Measurements from ENCODE around the gene PTGFRN.

The PTGFRN gene

GRCh38 chr1:116907351-116907750 lies 2.4 kb upstream of the PTGFRN start:
- Histone ChIP-seq H3K27ac (ENCODE audit: low read depth, low read length, severe bottlenecking) (no peak overlapping the region), H3K9me3 (ENCODE audit: control insufficient read depth, low read length) (no peaks in the 10 kb centered on the region), H3K4me3 (ENCODE audit: extremely low read depth, insufficient read depth, low read length, poor library complexity, severe bottlenecking) (no peak overlapping the region), H3K4me1 (ENCODE audit: control insufficient read depth, insufficient read depth, low read length, poor library complexity, severe bottlenecking) (no peaks in the 10 kb centered on the region), H3K36me3 (ENCODE audit: control insufficient read depth, insufficient read depth, low read length) (no peaks in the 10 kb centered on the region)
- 93 to 94% methylated on average over 3 of the region's 3 CpGs for WGBS, 2 experiments (ENCODE audit: insufficient coverage in 2 of 2)

- Histone ChIP-seq H3K36me3 (ENCODE audit: control insufficient read depth, insufficient read depth, low read length) (peaks cover 6% of the 10 kb centered on the region), H3K4me1 (ENCODE audit: control insufficient read depth, insufficient read depth, low read length, poor library complexity, severe bottlenecking) (no peaks in the 10 kb centered on the region), H3K27ac (ENCODE audit: low read depth, low read length, severe bottlenecking) (no peak overlapping the region), H3K4me3 (ENCODE audit: extremely low read depth, insufficient read depth, low read length, poor library complexity, severe bottlenecking) (no peak overlapping the region), H3K9me3 (ENCODE audit: control insufficient read depth, low read length) (no peaks in the 10 kb centered on the region)
- 90 to 98% methylated on average over 5 to 8 of the region's 9 CpGs for WGBS, 2 experiments (ENCODE audit: insufficient coverage in 2 of 2)
Observed at GRCh38 chr1:116908266-116908665, 1.4 kb upstream of the PTGFRN start.

DNA sequence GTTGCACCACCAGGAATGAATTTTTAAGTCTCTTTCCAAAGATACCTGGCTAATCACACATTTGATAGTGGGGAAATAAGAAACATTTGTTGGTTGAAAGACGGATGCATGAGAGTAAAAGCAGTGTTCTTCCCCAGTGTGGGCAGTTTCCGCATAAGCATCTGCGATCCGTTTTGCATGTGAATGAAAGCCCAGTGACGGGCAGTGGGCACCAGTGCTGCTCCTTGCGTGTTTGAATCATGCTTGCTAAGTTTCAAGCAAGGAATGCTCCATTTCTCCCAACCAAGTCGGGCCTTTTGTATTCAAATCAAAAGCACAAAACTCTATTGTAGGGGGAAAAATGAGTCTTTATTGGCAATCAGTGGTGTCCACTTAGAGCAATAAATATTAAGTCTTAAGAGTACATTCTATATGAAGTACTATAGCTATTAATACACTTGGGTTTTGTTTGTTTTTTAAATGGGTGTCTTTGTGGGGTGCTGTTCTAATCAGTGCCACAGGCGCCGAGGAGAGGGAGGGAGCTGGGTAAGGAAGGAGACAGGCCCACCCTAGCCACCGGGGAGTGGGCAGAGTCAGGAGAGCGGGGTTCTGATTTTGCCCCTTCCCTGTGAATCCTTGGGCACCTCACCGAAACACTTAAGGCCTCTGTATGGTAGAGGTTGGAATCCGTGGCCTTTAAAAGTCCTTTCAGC lies 750 bp upstream of the PTGFRN start:
- Histone ChIP-seq H3K27ac (ENCODE audit: low read depth, low read length, severe bottlenecking) (no peak overlapping the region), H3K4me1 (ENCODE audit: control insufficient read depth, insufficient read depth, low read length, poor library complexity, severe bottlenecking) (no peaks in the 10 kb centered on the region), H3K9me3 (ENCODE audit: control insufficient read depth, low read length) (no peaks in the 10 kb centered on the region), H3K36me3 (ENCODE audit: control insufficient read depth, insufficient read depth, low read length) (peaks cover 6% of the 10 kb centered on the region), H3K4me3 (ENCODE audit: extremely low read depth, insufficient read depth, low read length, poor library complexity, severe bottlenecking) (peak overlapping the region; percentile 62)
- 35 to 50% methylated on average over 10 to 12 of the region's 13 CpGs for WGBS, 2 experiments (ENCODE audit: insufficient coverage in 2 of 2)

- peaks cover 4% of the 10 kb centered on the region for H3K4me1 ChIP-seq (ENCODE audit: control insufficient read depth, insufficient read depth, low read length, poor library complexity, severe bottlenecking)
- WGBS, 2 experiments (ENCODE audit: insufficient coverage in 2 of 2) = 1% methylated on average over 50 to 52 of the region's 64 CpGs
- peaks cover 6% of the 10 kb centered on the region for H3K36me3 ChIP-seq (ENCODE audit: control insufficient read depth, insufficient read depth, low read length)
- no peak overlapping the region for H3K27ac ChIP-seq (ENCODE audit: low read depth, low read length, severe bottlenecking)
- peak overlapping the region; percentile 62 for H3K4me3 ChIP-seq (ENCODE audit: extremely low read depth, insufficient read depth, low read length, poor library complexity, severe bottlenecking)
- H3K9me3 ChIP-seq (ENCODE audit: control insufficient read depth, low read length) = no peaks in the 10 kb centered on the region
Observed at GRCh38 chr1:116910379-116911187, 867 bp downstream of the PTGFRN start.

DNA sequence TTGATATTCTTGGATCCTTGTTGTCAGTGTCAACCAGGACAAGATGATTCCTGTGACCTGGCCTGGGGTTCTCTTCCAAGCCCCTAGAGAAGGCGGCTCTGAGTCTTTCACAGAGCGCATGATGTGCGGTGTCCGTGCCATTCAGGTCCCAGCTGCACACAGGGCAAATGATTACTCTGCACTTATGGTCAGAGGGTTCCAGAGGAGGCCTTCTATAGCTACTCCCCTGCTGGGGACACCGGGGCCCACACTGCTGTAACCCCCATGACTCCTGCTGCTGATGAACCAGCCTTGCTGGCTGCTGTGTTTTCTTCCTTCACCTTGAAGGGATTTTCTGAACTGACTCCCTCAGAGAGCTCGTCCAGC lies 1.5 kb downstream of the PTGFRN start:
- no peak overlapping the region for H3K27ac ChIP-seq (ENCODE audit: low read depth, low read length, severe bottlenecking)
- peak overlapping the region; percentile 62 for H3K4me3 ChIP-seq (ENCODE audit: extremely low read depth, insufficient read depth, low read length, poor library complexity, severe bottlenecking)
- WGBS, 2 experiments (ENCODE audit: insufficient coverage in 2 of 2) = 40 to 54% methylated on average over 6 of the region's 6 CpGs
- H3K4me1 ChIP-seq (ENCODE audit: control insufficient read depth, insufficient read depth, low read length, poor library complexity, severe bottlenecking) = peaks cover 5% of the 10 kb centered on the region
- no peaks in the 10 kb centered on the region for H3K9me3 ChIP-seq (ENCODE audit: control insufficient read depth, low read length)
- H3K36me3 ChIP-seq (ENCODE audit: control insufficient read depth, insufficient read depth, low read length) = peaks cover 6% of the 10 kb centered on the region

- peaks cover 6% of the 10 kb centered on the region for H3K36me3 ChIP-seq (ENCODE audit: control insufficient read depth, insufficient read depth, low read length)
- 72 to 79% methylated on average over 5 of the region's 6 CpGs for WGBS, 2 experiments (ENCODE audit: insufficient coverage in 2 of 2)
- no peak overlapping the region for H3K4me3 ChIP-seq (ENCODE audit: extremely low read depth, insufficient read depth, low read length, poor library complexity, severe bottlenecking)
- H3K27ac ChIP-seq (ENCODE audit: low read depth, low read length, severe bottlenecking) = no peak overlapping the region
- no peaks in the 10 kb centered on the region for H3K9me3 ChIP-seq (ENCODE audit: control insufficient read depth, low read length)
- H3K4me1 ChIP-seq (ENCODE audit: control insufficient read depth, insufficient read depth, low read length, poor library complexity, severe bottlenecking) = peaks cover 5% of the 10 kb centered on the region
Observed at GRCh38 chr1:116911779-116912469, 2.2 kb downstream of the PTGFRN start.

GRCh38 chr1:116912846-116913245 lies 3.1 kb downstream of the PTGFRN start:
- peaks cover 5% of the 10 kb centered on the region for H3K4me1 ChIP-seq (ENCODE audit: control insufficient read depth, insufficient read depth, low read length, poor library complexity, severe bottlenecking)
- peaks cover 6% of the 10 kb centered on the region for H3K36me3 ChIP-seq (ENCODE audit: control insufficient read depth, insufficient read depth, low read length)
- no peak overlapping the region for H3K4me3 ChIP-seq (ENCODE audit: extremely low read depth, insufficient read depth, low read length, poor library complexity, severe bottlenecking)
- H3K9me3 ChIP-seq (ENCODE audit: control insufficient read depth, low read length) = no peaks in the 10 kb centered on the region
- WGBS, 2 experiments (ENCODE audit: insufficient coverage in 2 of 2) = 80 to 100% methylated on average over 1 to 2 of the region's 2 CpGs
- no peak overlapping the region for H3K27ac ChIP-seq (ENCODE audit: low read depth, low read length, severe bottlenecking)

- H3K36me3 ChIP-seq (ENCODE audit: control insufficient read depth, insufficient read depth, low read length) = peaks cover 6% of the 10 kb centered on the region
- H3K4me3 ChIP-seq (ENCODE audit: extremely low read depth, insufficient read depth, low read length, poor library complexity, severe bottlenecking) = no peak overlapping the region
- 88 to 100% methylated on average over 1 of the region's 4 CpGs for WGBS, 2 experiments (ENCODE audit: insufficient coverage in 2 of 2)
- peaks cover 5% of the 10 kb centered on the region for H3K4me1 ChIP-seq (ENCODE audit: control insufficient read depth, insufficient read depth, low read length, poor library complexity, severe bottlenecking)
- no peaks in the 10 kb centered on the region for H3K9me3 ChIP-seq (ENCODE audit: control insufficient read depth, low read length)
- H3K27ac ChIP-seq (ENCODE audit: low read depth, low read length, severe bottlenecking) = no peak overlapping the region
Observed at GRCh38 chr1:116913941-116914340, 4.2 kb downstream of the PTGFRN start.

GRCh38 chr1:116914667-116915066 lies 5.0 kb downstream of the PTGFRN start:
- Histone ChIP-seq H3K4me1 (ENCODE audit: control insufficient read depth, insufficient read depth, low read length, poor library complexity, severe bottlenecking) (peaks cover 5% of the 10 kb centered on the region), H3K9me3 (ENCODE audit: control insufficient read depth, low read length) (no peaks in the 10 kb centered on the region), H3K4me3 (ENCODE audit: extremely low read depth, insufficient read depth, low read length, poor library complexity, severe bottlenecking) (no peak overlapping the region), H3K27ac (ENCODE audit: low read depth, low read length, severe bottlenecking) (no peak overlapping the region), H3K36me3 (ENCODE audit: control insufficient read depth, insufficient read depth, low read length) (peaks cover 6% of the 10 kb centered on the region)
- WGBS, 2 experiments (ENCODE audit: insufficient coverage in 2 of 2) = 97 to 100% methylated on average over 3 to 5 of the region's 7 CpGs

DNA sequence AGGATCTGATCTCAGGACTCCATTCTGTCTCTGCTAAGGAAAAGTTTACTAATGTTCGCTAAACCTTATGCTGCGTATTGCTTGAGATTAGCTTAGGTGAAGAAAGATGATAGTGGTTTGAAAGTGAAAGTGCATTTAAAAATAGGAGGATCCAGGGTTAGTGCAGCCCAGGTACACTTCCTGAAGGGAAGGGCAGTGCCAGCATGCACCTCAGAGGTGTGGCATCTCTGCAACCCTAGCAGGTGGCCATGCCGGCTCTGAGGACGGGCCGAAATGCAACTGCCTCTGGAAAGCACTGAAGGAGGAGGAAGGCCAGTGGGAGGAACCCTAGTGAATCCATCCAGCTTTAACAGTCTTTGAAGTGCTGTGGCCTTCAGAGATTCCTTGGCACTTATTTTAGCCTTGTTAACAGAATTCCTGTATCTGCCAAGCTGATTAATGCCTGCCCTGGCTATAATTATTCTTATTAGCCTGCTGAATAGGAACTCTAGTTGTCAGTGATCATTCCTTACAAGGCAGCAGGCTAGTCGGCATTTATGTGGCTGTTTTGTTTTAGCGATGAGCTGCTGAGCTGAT lies 5.5 kb downstream of the PTGFRN start:
- Histone ChIP-seq H3K9me3 (ENCODE audit: control insufficient read depth, low read length) (no peaks in the 10 kb centered on the region), H3K36me3 (ENCODE audit: control insufficient read depth, insufficient read depth, low read length) (peaks cover 6% of the 10 kb centered on the region), H3K4me3 (ENCODE audit: extremely low read depth, insufficient read depth, low read length, poor library complexity, severe bottlenecking) (no peak overlapping the region), H3K27ac (ENCODE audit: low read depth, low read length, severe bottlenecking) (no peak overlapping the region), H3K4me1 (ENCODE audit: control insufficient read depth, insufficient read depth, low read length, poor library complexity, severe bottlenecking) (peaks cover 5% of the 10 kb centered on the region)
- WGBS, 2 experiments (ENCODE audit: insufficient coverage in 2 of 2) = 84 to 97% methylated on average over 4 to 6 of the region's 7 CpGs

All from mesodermal cell (in vitro differentiated cells).